Gastrocnemius medialis (tissue), 4 donors: ENCODE data around the gene PIP4P1.
A peak's percentile ranks its signal among the peaks of the same experiment; 100 is the strongest.

Source experiments
- POLR2A ChIP-seq, 2 donors: fragments of 450-650 bp; IDR thresholded peaks; one replicate each; pipeline ENCODE4 v1.6.1; 2017; ENCODE audit warnings: antibody characterized with exemption in 2 of 2, mild to moderate bottlenecking in 2 of 2, moderate library complexity in 2 of 2
- TF ChIP-seq, protein P1 (sequence below), 5 experiments: fragments of 450-650 bp in 3 of 5; fragments of 200-600 bp in 2 of 5; sonication (generic) in 2 of 5; IDR thresholded peaks in 4 of 5; conservative IDR thresholded peaks in 1 of 5; 1 replicate in 4 of 5; 2 replicates in 1 of 5; pipeline ENCODE4 v1.5.1; 2016 to 2019; ENCODE audit warnings: antibody characterized with exemption in 5 of 5, mild to moderate bottlenecking in 3 of 5, moderate library complexity in 3 of 5

DNA sequence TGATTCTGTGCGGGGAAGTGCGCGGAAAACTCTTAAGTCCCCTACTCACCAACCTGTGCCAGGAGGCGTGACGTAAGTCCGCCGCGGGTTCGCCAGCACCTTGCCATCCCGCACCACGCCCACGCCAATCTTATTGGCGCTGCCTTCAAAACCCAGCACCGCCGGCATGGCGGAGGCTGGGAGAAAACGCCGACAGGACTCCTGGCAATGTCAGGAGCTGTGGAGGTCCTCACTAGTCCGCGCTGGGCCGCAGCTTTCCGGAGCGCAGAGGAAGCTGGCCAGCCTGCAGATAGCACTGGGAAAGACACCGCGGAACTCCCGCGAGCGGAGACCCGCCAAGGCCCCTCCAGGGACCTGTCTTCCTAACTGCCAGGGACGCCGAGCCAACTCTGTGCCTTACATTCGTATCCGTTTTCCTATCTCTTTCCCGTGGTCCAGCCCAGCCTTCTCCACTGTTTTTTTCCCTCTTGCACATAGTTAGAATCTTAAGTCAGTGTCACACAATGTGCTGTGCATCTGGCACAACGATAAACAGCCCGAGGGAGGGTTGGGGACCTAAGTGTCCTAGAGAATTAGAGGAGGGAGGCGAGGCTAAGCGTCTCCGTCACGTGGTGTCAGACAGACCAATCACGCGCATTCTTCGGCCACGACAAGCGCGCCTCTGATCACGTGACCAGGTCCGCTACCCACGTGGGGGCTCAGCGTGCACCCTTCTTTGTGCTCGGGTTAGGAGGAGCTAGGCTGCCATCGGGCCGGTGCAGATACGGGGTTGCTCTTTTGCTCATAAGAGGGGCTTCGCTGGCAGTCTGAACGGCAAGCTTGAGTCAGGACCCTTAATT is 6.5 kb downstream of the PIP4P1 start, which contains the start of the genes APEX1 and OSGEP:
- TF ChIP-seq, protein P1, sequence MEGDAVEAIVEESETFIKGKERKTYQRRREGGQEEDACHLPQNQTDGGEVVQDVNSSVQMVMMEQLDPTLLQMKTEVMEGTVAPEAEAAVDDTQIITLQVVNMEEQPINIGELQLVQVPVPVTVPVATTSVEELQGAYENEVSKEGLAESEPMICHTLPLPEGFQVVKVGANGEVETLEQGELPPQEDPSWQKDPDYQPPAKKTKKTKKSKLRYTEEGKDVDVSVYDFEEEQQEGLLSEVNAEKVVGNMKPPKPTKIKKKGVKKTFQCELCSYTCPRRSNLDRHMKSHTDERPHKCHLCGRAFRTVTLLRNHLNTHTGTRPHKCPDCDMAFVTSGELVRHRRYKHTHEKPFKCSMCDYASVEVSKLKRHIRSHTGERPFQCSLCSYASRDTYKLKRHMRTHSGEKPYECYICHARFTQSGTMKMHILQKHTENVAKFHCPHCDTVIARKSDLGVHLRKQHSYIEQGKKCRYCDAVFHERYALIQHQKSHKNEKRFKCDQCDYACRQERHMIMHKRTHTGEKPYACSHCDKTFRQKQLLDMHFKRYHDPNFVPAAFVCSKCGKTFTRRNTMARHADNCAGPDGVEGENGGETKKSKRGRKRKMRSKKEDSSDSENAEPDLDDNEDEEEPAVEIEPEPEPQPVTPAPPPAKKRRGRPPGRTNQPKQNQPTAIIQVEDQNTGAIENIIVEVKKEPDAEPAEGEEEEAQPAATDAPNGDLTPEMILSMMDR (IDR thresholded peaks at IDR 0.05 in 4 of 5, conservative IDR thresholded peaks at IDR 0.05 in 1 of 5) = peak in 3 of 5 experiments; percentile 20 to 51 (median 51)
- TF ChIP-seq POLR2A (IDR thresholded peaks at IDR 0.05) = peak; percentile 91 to 95
